GM12872 (cell line): ENCODE data around the gene LGR6.
A peak's percentile ranks its signal among the peaks of the same experiment; 100 is the strongest.

Experiments used
- CTCF ChIP-seq: IDR thresholded peaks from 3 replicates; pipeline ENCODE4 v1.5.1; 2011; ENCODE audit warnings: low read depth, mild to moderate bottlenecking, low read length, moderate library complexity; ENCODE audit not compliant: insufficient read depth

Gene LGR6

DNA sequence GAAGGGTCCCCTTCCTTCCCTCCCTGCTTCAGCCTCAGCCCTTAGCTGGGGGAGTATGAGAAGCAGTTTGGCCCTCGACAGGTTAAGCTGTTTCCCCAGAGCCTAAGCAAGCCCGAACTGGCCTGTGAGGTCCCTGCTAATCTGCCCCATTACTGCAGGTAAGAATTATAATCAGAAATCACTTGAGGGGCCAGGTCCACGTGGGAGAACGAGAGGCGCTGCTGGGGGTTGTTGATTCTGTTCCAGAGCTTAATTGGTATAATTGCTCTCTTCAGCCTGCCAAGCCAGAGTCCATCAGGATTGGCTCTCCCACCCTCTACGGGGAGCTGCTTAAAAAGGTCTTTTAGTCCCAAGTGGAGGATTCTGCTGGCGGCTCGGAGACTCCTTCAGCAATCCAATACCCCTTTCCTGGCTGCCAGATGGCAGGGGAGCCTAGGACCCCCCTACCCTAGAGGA lies 77.3 kb downstream of the LGR6 start:
- TF ChIP-seq CTCF: no peak

DNA sequence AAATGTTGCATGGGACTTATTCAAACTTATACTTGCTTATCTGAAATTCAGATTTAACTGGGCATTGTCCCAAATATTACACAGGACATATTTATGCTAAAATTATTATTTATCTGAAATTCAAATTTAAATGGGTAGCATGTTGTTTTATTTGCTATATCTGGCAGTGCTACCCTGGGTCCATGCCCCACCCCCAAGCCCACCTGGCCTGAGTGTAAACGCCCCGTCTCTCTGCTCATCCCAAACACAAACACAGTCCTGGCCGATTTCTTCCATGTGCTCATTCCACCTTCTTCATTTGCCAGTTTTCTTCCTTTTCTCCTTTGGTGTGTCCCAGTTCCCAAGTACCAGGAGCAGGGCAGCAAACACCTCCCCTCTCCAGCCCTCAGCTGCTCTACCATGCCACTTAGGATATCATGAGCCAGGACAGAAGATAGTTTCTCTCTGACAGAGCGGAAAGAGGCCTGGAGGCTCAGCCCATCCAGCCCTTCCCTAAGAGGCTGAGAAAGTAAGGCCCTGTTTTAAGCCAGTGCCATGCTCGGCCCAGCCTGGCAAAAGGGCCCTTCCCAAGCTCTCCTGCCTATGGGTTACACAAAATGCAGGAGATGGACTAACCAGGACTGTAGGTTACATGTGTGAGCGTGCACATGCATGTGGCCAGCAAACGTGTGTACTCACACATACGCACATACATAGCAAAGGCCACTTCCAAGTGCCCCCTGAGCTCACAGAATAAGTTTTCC lies 78.7 kb downstream of the LGR6 start:
- no peak for TF ChIP-seq CTCF

DNA sequence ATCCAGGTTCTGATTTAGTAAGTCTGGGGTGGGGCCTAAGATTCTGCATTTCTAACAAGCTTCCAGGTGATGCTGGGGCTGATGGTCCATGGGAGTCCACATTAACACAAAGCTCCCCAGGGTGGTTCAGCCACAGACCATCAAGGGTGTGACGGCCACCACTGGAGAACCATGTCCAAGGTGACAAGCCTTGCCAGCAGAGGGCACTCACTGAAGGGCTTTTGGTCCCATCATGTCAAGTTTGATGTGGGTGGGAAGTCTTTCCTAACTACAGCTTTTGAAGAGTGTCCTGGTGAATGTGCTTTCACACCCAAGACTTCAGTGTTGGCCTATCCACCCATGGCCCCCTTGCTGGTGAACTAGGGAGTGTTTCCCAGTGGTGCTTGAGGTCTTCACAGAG lies 81.0 kb downstream of the LGR6 start:
- peak; percentile 73 for TF ChIP-seq CTCF

GRCh38 chr1:202275061-202275770 lies 81.6 kb downstream of the LGR6 start:
- TF ChIP-seq CTCF: no peak

DNA sequence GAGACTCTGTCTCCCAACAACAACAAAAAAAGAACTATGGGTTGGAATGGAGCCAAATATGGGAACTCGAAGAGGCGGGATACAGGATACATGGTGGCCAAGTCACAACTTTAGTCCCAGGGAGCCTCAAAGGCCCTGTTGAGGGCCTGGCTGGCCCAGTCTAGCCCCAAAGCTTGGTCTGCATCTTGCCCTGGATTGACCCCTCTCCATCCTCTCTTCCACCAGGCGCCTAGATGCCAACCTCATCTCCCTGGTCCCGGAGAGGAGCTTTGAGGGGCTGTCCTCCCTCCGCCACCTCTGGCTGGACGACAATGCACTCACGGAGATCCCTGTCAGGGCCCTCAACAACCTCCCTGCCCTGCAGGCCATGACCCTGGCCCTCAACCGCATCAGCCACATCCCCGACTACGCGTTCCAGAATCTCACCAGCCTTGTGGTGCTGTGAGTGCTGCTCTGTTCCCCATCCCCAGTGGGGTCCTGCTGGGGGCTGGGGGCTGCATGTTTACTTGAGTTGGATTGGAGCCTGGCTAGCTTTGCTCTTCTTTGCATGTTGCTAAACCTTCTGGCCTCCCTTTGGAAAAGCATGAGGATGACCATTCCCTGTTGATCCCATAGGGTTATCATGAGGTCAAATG lies 82.6 kb downstream of the LGR6 start:
- no peak for TF ChIP-seq CTCF

GRCh38 chr1:202276920-202277319 lies 83.3 kb downstream of the LGR6 start:
- TF ChIP-seq CTCF: no peak

DNA sequence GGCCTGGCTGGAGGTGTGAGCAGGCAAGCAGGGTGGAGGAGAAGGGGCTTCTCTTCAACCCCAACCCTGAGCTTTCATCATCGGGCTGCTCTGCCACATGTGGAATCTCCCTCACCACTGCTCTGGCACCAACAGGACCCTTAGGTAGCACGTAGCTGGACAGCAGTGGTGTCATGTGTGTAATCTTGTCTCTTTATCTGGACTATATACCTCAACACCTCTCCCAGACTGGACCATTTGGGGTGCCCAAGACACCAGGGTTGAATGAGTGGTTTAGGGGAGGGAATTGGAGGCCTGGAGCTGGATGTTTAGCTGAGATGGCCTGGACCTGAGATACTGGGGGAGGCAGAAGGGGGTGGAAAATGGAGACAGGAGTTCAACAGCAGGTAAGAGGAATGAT lies 85.2 kb downstream of the LGR6 start:
- TF ChIP-seq CTCF: no peak
